ENCODE measurements around the gene ETFA.

The ETFA gene

DNA sequence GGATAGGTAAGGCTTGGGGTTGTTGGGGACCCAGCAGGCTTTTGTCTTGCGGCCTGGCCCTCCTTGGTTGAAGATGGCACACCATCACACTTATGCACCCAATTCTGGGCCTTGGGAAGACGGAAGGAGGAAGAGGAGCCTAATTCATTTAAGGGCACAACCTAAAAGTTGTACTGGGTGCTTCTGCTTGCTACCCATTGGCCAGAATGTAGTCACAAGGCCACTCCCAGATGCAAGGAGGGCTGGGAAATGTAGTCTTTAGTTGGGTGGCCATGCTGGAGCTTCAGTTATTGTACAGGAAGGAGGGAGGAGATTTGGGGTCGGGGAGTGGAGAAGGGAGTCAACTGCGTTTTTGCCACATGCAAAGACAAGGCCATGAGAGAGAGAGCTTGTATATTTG, 142.3 kb downstream of the ETFA start:
- no peaks in the 10 kb centered on the region for H3K36me3 ChIP-seq
- no peaks in the 10 kb centered on the region for H3K9me3 ChIP-seq
- H3K4me3 ChIP-seq: no peak overlapping the region
- intact Hi-C loops (cut with DNase I; ENCODE audit: low total_unique reads): no loop called here
- DNase-seq: no peak
- no peak overlapping the region for H3K27ac ChIP-seq
- H3K27me3 ChIP-seq: no peaks in the 10 kb centered on the region
- H3K4me1 ChIP-seq: peaks cover 0 to 11% (median 1%) of the 10 kb centered on the region in 4 donors
- TF ChIP-seq, protein P1, sequence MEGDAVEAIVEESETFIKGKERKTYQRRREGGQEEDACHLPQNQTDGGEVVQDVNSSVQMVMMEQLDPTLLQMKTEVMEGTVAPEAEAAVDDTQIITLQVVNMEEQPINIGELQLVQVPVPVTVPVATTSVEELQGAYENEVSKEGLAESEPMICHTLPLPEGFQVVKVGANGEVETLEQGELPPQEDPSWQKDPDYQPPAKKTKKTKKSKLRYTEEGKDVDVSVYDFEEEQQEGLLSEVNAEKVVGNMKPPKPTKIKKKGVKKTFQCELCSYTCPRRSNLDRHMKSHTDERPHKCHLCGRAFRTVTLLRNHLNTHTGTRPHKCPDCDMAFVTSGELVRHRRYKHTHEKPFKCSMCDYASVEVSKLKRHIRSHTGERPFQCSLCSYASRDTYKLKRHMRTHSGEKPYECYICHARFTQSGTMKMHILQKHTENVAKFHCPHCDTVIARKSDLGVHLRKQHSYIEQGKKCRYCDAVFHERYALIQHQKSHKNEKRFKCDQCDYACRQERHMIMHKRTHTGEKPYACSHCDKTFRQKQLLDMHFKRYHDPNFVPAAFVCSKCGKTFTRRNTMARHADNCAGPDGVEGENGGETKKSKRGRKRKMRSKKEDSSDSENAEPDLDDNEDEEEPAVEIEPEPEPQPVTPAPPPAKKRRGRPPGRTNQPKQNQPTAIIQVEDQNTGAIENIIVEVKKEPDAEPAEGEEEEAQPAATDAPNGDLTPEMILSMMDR (IDR thresholded peaks at IDR 0.05): no peak

DNA sequence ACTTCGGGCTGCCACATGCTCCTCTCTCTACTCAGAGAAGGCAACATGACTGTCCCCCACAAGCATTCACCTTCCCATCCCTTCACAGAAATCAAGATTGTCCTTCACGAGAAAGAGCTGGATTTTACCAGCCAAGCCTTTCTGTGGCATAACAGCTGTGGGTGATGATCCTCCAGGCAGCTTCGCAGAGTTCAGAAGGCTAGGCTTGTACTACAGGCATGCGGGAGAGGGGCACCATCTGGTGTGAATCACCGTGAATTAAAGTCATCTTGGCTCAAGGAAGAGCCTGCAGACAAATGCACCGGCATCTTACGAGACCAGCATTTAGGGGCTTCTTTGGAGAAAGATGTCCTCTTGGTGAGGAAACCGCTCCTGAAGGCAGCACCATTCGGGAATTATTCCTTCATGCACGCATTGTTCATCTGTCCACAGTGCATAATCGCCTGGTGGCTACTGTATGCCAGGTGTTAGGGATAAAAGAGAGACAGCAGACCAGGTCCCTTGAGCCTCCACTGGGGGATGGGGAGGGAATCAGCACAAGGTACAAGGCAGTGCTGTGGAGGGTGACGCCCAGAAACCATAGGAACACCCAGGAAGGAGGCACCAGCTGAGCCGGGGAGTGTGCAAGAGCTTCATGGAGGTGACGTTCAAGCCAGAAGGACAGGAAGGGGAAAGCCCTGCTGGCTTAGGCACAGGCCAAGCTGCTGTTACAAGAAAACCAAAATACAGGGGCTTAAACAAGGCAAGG, 142.9 kb downstream of the ETFA start:
- H3K9me3 ChIP-seq: no peaks in the 10 kb centered on the region
- no peak overlapping the region for H3K27ac ChIP-seq
- TF ChIP-seq, protein P1 (IDR thresholded peaks at IDR 0.05): no peak
- no peaks in the 10 kb centered on the region for H3K36me3 ChIP-seq
- H3K27me3 ChIP-seq: no peaks in the 10 kb centered on the region
- intact Hi-C loops (cut with DNase I; ENCODE audit: low total_unique reads): no loop called here
- peaks cover 0 to 14% (median 1%) of the 10 kb centered on the region in 4 donors for H3K4me1 ChIP-seq
- no peak overlapping the region for H3K4me3 ChIP-seq
- DNase-seq: no peak

DNA sequence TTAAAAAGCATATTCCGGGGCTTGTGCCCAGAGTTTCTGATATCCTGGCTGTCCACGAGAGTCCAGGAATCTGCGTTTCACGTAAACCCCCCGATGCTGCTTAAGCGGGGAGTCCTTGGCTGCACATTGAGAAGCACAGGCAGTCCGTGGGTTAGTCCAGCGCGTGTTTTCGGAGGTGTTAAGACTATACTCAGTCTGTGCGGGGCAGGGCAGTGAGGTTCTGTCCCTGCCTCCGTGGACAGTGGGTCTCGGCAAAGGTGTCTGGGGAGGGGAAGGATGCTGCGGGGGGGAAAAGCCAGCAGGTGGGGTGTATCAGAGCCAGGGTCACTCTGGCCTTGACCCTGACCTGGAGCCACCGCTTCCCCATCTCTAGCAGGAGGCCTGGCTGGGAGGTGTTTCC, 145.3 kb downstream of the ETFA start:
- no peak for DNase-seq
- peaks cover 0 to 6% of the 10 kb centered on the region in 2 donors for H3K27me3 ChIP-seq
- peaks cover 0 to 37% (median 7%) of the 10 kb centered on the region in 4 donors for H3K4me1 ChIP-seq
- intact Hi-C loops (cut with DNase I; ENCODE audit: low total_unique reads): no loop called here
- TF ChIP-seq, protein P1 (IDR thresholded peaks at IDR 0.05): no peak
- no peaks in the 10 kb centered on the region for H3K36me3 ChIP-seq
- H3K27ac ChIP-seq: no peak overlapping the region
- no peaks in the 10 kb centered on the region for H3K9me3 ChIP-seq
- no peak overlapping the region for H3K4me3 ChIP-seq
